Naive B cell (primary cell): ENCODE data around the gene ATXN7. TPM values are rescaled to one million over a fixed set of nuclear protein-coding genes. Genes with fewer than 3 reads are reported as not detected.

Experiments used
- ATAC-seq, 2 donors: fragments of 150-1000 bp; cut with Tn5 transposase; 2 replicates each; pipeline ENCODE4 v1.10.0; 2021; ENCODE audit warnings: low read depth in 2 of 2, mild to moderate bottlenecking in 2 of 2, moderate library complexity in 2 of 2
- DNase-seq: peaks from one replicate; pipeline ENCODE4 v3.0.0; 2022
- H3K27ac Mint-ChIP-seq, 6 donors: one replicate each; pipeline ENCODE4 v1.8.0; 2020 to 2022; ENCODE audit warnings: mild to moderate bottlenecking in 6 of 6, mixed read lengths in 6 of 6, moderate library complexity in 5 of 6, inconsistent platforms in 2 of 6
- H3K27me3 Mint-ChIP-seq, 3 donors: one replicate each; pipeline ENCODE4 v1.8.0; 2021 to 2022; ENCODE audit warnings: mixed read lengths in 3 of 3, mild to moderate bottlenecking in 1 of 3
- H3K36me3 Mint-ChIP-seq, 2 donors: one replicate each; pipeline ENCODE4 v1.8.0; 2020 to 2022; ENCODE audit warnings: mixed read lengths in 2 of 2, inconsistent platforms in 1 of 2, mild to moderate bottlenecking in 1 of 2
- H3K4me1 Mint-ChIP-seq, 3 donors: one replicate each; pipeline ENCODE4 v1.8.0; 2020 to 2022; ENCODE audit warnings: mixed read lengths in 3 of 3, inconsistent platforms in 1 of 3, mild to moderate bottlenecking in 1 of 3, moderate library complexity in 1 of 3
- H3K4me3 Mint-ChIP-seq, 8 donors: one replicate each; pipeline ENCODE4 v1.8.0; 2020 to 2022; ENCODE audit warnings: mild to moderate bottlenecking in 8 of 8, mixed read lengths in 8 of 8, moderate library complexity in 8 of 8, inconsistent platforms in 2 of 8
- H3K9me3 Mint-ChIP-seq, 7 donors: one replicate each; pipeline ENCODE4 v1.8.0; 2020 to 2022; ENCODE audit warnings: mixed read lengths in 7 of 7, mild to moderate bottlenecking in 5 of 7, inconsistent platforms in 2 of 7, moderate library complexity in 1 of 7
- polyA plus RNA-seq, 6 donors: library from polyadenylated mRNA; unstranded; fragments of 300-500 nt; fragmentation: Illumina TruSeq; gene quantifications; one replicate each; pipeline ENCODE4 v1.2.3, GENCODE V29; 2021; ENCODE audit warnings: low read depth in 6 of 6

Gene ATXN7
- polyA plus RNA-seq, 6 donors from 2014 or later = 2.5 to 7.2 (median 4.9) TPM

- peaks cover 29 to 49% (median 35%) of the 10 kb centered on the region in 3 donors for H3K4me1 Mint-ChIP-seq
- no peaks in the 10 kb centered on the region for H3K27me3 Mint-ChIP-seq
- H3K36me3 Mint-ChIP-seq = peaks cover 6 to 8% of the 10 kb centered on the region in 2 donors
- H3K4me3 Mint-ChIP-seq = no peak overlapping the region
- ATAC-seq (no peak), DNase-seq (no peak)
- H3K9me3 Mint-ChIP-seq = no peaks in the 10 kb centered on the region
- peak overlapping the region in 1 of 6 donors; percentile 42 for H3K27ac Mint-ChIP-seq
These were observed 106.2 kb downstream of the ATXN7 start for GRCh38 chr3:63969876-63970275.

- Mint-ChIP-seq H3K4me3 (no peak overlapping the region), H3K27me3 (no peaks in the 10 kb centered on the region), H3K36me3 (peaks cover 6 to 8% of the 10 kb centered on the region in 2 donors), H3K9me3 (no peaks in the 10 kb centered on the region), H3K27ac (peak overlapping the region in 1 of 6 donors; percentile 35), H3K4me1 (peaks cover 29 to 53% (median 38%) of the 10 kb centered on the region in 3 donors)
- ATAC-seq = no peak
- DNase-seq = no peak
These were observed 107.2 kb downstream of the ATXN7 start for GRCh38 chr3:63970631-63971475.

GRCh38 chr3:63972196-63972595, 108.5 kb downstream of the ATXN7 start:
- Mint-ChIP-seq H3K27ac (no peak overlapping the region), H3K27me3 (no peaks in the 10 kb centered on the region), H3K4me3 (no peak overlapping the region), H3K4me1 (peaks cover 31 to 49% (median 42%) of the 10 kb centered on the region in 3 donors), H3K9me3 (no peaks in the 10 kb centered on the region), H3K36me3 (peaks cover 6 to 8% of the 10 kb centered on the region in 2 donors)
- no peak for DNase-seq
- no peak for ATAC-seq

- H3K9me3 Mint-ChIP-seq = no peaks in the 10 kb centered on the region
- H3K27ac Mint-ChIP-seq = no peak overlapping the region
- peaks cover 29 to 50% (median 40%) of the 10 kb centered on the region in 3 donors for H3K4me1 Mint-ChIP-seq
- ATAC-seq (no peak), DNase-seq (no peak)
- peaks cover 6 to 8% of the 10 kb centered on the region in 2 donors for H3K36me3 Mint-ChIP-seq
- no peak overlapping the region for H3K4me3 Mint-ChIP-seq
- H3K27me3 Mint-ChIP-seq = no peaks in the 10 kb centered on the region
These were observed 109.3 kb downstream of the ATXN7 start for GRCh38 chr3:63972987-63973386.

GRCh38 chr3:63973406-63973805, 109.7 kb downstream of the ATXN7 start:
- Mint-ChIP-seq H3K4me1 (peaks cover 29 to 50% (median 36%) of the 10 kb centered on the region in 3 donors), H3K27ac (peak overlapping the region in 1 of 6 donors; percentile 4), H3K27me3 (no peaks in the 10 kb centered on the region), H3K4me3 (no peak overlapping the region), H3K9me3 (no peaks in the 10 kb centered on the region), H3K36me3 (peaks cover 6 to 8% of the 10 kb centered on the region in 2 donors)
- ATAC-seq = no peak
- no peak for DNase-seq

- H3K27ac Mint-ChIP-seq = no peak overlapping the region
- peaks cover 6 to 8% of the 10 kb centered on the region in 2 donors for H3K36me3 Mint-ChIP-seq
- H3K4me3 Mint-ChIP-seq = no peak overlapping the region
- H3K27me3 Mint-ChIP-seq = no peaks in the 10 kb centered on the region
- no peaks in the 10 kb centered on the region for H3K9me3 Mint-ChIP-seq
- H3K4me1 Mint-ChIP-seq = peaks cover 31 to 45% (median 35%) of the 10 kb centered on the region in 3 donors
- ATAC-seq = no peak
- no peak for DNase-seq
These were observed 110.8 kb downstream of the ATXN7 start for GRCh38 chr3:63974451-63974850.

- peaks cover 28 to 40% (median 33%) of the 10 kb centered on the region in 3 donors for H3K4me1 Mint-ChIP-seq
- no peaks in the 10 kb centered on the region for H3K9me3 Mint-ChIP-seq
These were observed 112.1 kb downstream of the ATXN7 start for GRCh38 chr3:63975723-63976122.

GRCh38 chr3:63976161-63976871, 112.6 kb downstream of the ATXN7 start:
- peak overlapping the region in 1 of 6 donors; percentile 38 for H3K27ac Mint-ChIP-seq
- peaks cover 8 to 11% of the 10 kb centered on the region in 2 donors for H3K36me3 Mint-ChIP-seq
- no peaks in the 10 kb centered on the region for H3K27me3 Mint-ChIP-seq
- no peak overlapping the region for H3K4me3 Mint-ChIP-seq
- peaks cover 28 to 36% (median 33%) of the 10 kb centered on the region in 3 donors for H3K4me1 Mint-ChIP-seq
- no peak for DNase-seq
- no peaks in the 10 kb centered on the region for H3K9me3 Mint-ChIP-seq
- no peak for ATAC-seq

More at GRCh38 chr3:63975723-63976122, 112.1 kb downstream of the ATXN7 start:
- DNase-seq (no peak), ATAC-seq (no peak)
- Mint-ChIP-seq H3K27me3 (no peaks in the 10 kb centered on the region), H3K4me3 (no peak overlapping the region), H3K27ac (peak overlapping the region in 1 of 6 donors; percentile 38), H3K36me3 (peaks cover 8 to 11% of the 10 kb centered on the region in 2 donors)

- Mint-ChIP-seq H3K36me3 (peaks cover 8 to 11% of the 10 kb centered on the region in 2 donors), H3K4me1 (peaks cover 28 to 34% (median 33%) of the 10 kb centered on the region in 3 donors), H3K27ac (no peak overlapping the region), H3K4me3 (no peak overlapping the region), H3K27me3 (no peaks in the 10 kb centered on the region), H3K9me3 (no peaks in the 10 kb centered on the region)
- DNase-seq = no peak
- no peak for ATAC-seq
These were observed 113.2 kb downstream of the ATXN7 start for GRCh38 chr3:63976872-63977200.

- H3K4me3 Mint-ChIP-seq = no peak overlapping the region
- DNase-seq (no peak), ATAC-seq (no peak)
- peaks cover 8 to 21% of the 10 kb centered on the region in 2 donors for H3K36me3 Mint-ChIP-seq
- no peaks in the 10 kb centered on the region for H3K27me3 Mint-ChIP-seq
- no peaks in the 10 kb centered on the region for H3K9me3 Mint-ChIP-seq
- H3K27ac Mint-ChIP-seq = peak overlapping the region in 3 of 6 donors; percentile 39 to 68 (median 58)
- peaks cover 33 to 39% (median 36%) of the 10 kb centered on the region in 3 donors for H3K4me1 Mint-ChIP-seq
These were observed 114.2 kb downstream of the ATXN7 start for GRCh38 chr3:63977893-63978292.

- no peaks in the 10 kb centered on the region for H3K27me3 Mint-ChIP-seq
These were observed 115.6 kb downstream of the ATXN7 start for GRCh38 chr3:63979093-63979885.

GRCh38 chr3:63980019-63980418, 116.4 kb downstream of the ATXN7 start:
- ATAC-seq (no peak), DNase-seq (no peak)
- Mint-ChIP-seq H3K4me1 (peaks cover 26 to 37% (median 34%) of the 10 kb centered on the region in 3 donors), H3K9me3 (peaks cover 0 to 2% (median 0%) of the 10 kb centered on the region in 7 donors), H3K4me3 (peak overlapping the region in 1 of 8 donors; percentile 8), H3K36me3 (peaks cover 10 to 26% of the 10 kb centered on the region in 2 donors), H3K27me3 (no peaks in the 10 kb centered on the region), H3K27ac (peak overlapping the region in 3 of 6 donors; percentile 19 to 61 (median 49))

More at GRCh38 chr3:63979093-63979885, 115.6 kb downstream of the ATXN7 start:
- no peaks in the 10 kb centered on the region for H3K9me3 Mint-ChIP-seq
- H3K4me3 Mint-ChIP-seq = peak overlapping the region in 1 of 8 donors; percentile 14
- H3K4me1 Mint-ChIP-seq = peaks cover 32 to 37% (median 34%) of the 10 kb centered on the region in 3 donors
- peaks cover 3 to 20% of the 10 kb centered on the region in 2 donors for H3K36me3 Mint-ChIP-seq
- peak overlapping the region in 4 of 6 donors; percentile 19 to 66 (median 63) for H3K27ac Mint-ChIP-seq
- DNase-seq (no peak), ATAC-seq (peak; percentile 21 to 72)
